ENCODE measurements around the gene GRAMD1A. TPM values are rescaled to one million over a fixed set of nuclear protein-coding genes. Genes with fewer than 3 reads are reported as not detected.
"Not testable (repeated sequence)": the region's sequence is repeated elsewhere in the genome, so short reads cannot be mapped to it uniquely, and the experiment has no call there.

The GRAMD1A gene
- total and polyA plus RNA-seq, 2 of the 8 experiments (the other 6 are each of a cell fraction or from before 2014, with no cell fraction given): 113 to 154 TPM

GRCh38 chr19:34970185-34970780 is 29.8 kb upstream of the GRAMD1A start:
- DNase-seq (ENCODE audit: low read depth in 1 of 2, low spot score in 2 of 2); H2BK5ac ChIP-seq (ENCODE audit: low read depth, low read length); H4K91ac ChIP-seq (replicated peaks; ENCODE audit: insufficient read length, low read length); H3K23ac ChIP-seq (ENCODE audit: insufficient read length); H2AFZ ChIP-seq (ENCODE audit: low read length); H3K4me3 ChIP-seq (ENCODE audit: extremely low read depth in 1 of 4, insufficient read depth in 2 of 4, low read depth in 3 of 4, low read length in 4 of 4); H3K36me3 ChIP-seq (ENCODE audit: control insufficient read depth in 2 of 4, insufficient read depth in 4 of 4, low read length in 3 of 4); H3K9ac ChIP-seq (replicated peaks in 1 of 4; ENCODE audit: extremely low read depth in 1 of 4, low read depth in 3 of 4, low read length in 3 of 4); FAIRE-seq; H3K79me2 ChIP-seq (ENCODE audit: control insufficient read depth in 1 of 2, insufficient read depth in 2 of 2, low read length in 2 of 2); H3K4me2 ChIP-seq (ENCODE audit: insufficient read depth in 1 of 2, low read depth in 2 of 2, low read length in 2 of 2); H2AK5ac ChIP-seq (ENCODE audit: low read depth, low read length); H2BK20ac ChIP-seq (ENCODE audit: low read length); H4K20me1 ChIP-seq (replicated peaks in 1 of 2; ENCODE audit: control insufficient read depth in 1 of 2, insufficient read depth in 2 of 2, low read length in 2 of 2); H3K4me1 ChIP-seq (replicated peaks in 1 of 4; ENCODE audit: control insufficient read depth in 3 of 4, insufficient read depth in 4 of 4, low read length in 3 of 4); H3K27me3 ChIP-seq (replicated peaks in 1 of 4; ENCODE audit: control insufficient read depth in 3 of 4, extremely low read depth in 1 of 4, insufficient read depth in 3 of 4, low read length in 3 of 4); H4K8ac ChIP-seq (ENCODE audit: extremely low read depth, insufficient read depth, low read length); H3K56ac ChIP-seq (replicated peaks; ENCODE audit: insufficient read length, low read depth, low read length); H2BK15ac ChIP-seq (ENCODE audit: low read length); H2BK120ac ChIP-seq (replicated peaks; ENCODE audit: low read depth, low read length); H3K27ac ChIP-seq (ENCODE audit: low read depth, low read length); H4K5ac ChIP-seq (ENCODE audit: insufficient read length, low read depth, low read length); H3K23me2 ChIP-seq (ENCODE audit: low read depth, low read length); H3K79me1 ChIP-seq (ENCODE audit: low read depth, low read length); H3K18ac ChIP-seq (ENCODE audit: extremely low read depth, low read length); H3K4ac ChIP-seq (replicated peaks; ENCODE audit: insufficient read length, low read depth, low read length); H2BK12ac ChIP-seq (ENCODE audit: low read depth, low read length); H3K14ac ChIP-seq (ENCODE audit: insufficient read length): not testable (repeated sequence)
- WGBS, 2 experiments (ENCODE audit: extremely low coverage in 1 of 2, insufficient coverage in 1 of 2, insufficient read length in 1 of 2, insufficient replicate concordance in 2 of 2, low coverage in 1 of 2, low lambda C conversion rate in 2 of 2, missing lambda C conversion rate in 1 of 2): 87% methylated on average over 12 of the region's 12 CpGs; no CpG with 5 or more reads in 1 of the 2 experiments
- CTCF ChIA-PET (ENCODE audit: partially characterized antibody): interaction anchor here (1.3 to 15.1 kb wide), 2 partner anchors 41 to 55 kb away, joined by 3 to 174 read pairs; no protein-coding TSS in a partner anchor
- POLR2A ChIA-PET (ENCODE audit: partially characterized antibody): interaction anchor here (1.1 kb wide), 1 partner anchor 10 kb away, joined by 3 read pairs; no protein-coding TSS in a partner anchor
- peaks cover 7 to 14% of the 10 kb centered on the region in 2 experiments for H3K9me3 ChIP-seq (ENCODE audit: insufficient read depth in 2 of 2, low read depth in 1 of 2, low read length in 1 of 2)

Data from H1 (cell line).